HepG2 (cell line): ENCODE results near the gene CCT6A. TPM values are rescaled to one million over a fixed set of nuclear protein-coding genes. Genes with fewer than 3 reads are reported as not detected.

Experiments
- ARHGAP35 ChIP-seq: sonication (generic); formaldehyde crosslinking; IDR thresholded peaks from 2 replicates; pipeline ENCODE4 v1.9.0; 2022; ENCODE audit warnings: mild to moderate bottlenecking, inconsistent platforms, moderate library complexity, missing genetic modification reagents, borderline replicate concordance
- GATAD1 ChIP-seq: IDR thresholded peaks from 2 replicates; pipeline ENCODE4 v1.6.1; 2016; ENCODE audit warnings: missing genetic modification reagents, missing compliant biosample characterization
- KAT8 ChIP-seq: IDR thresholded peaks from 2 replicates; pipeline ENCODE4 v1.6.1; 2016; ENCODE audit warnings: missing genetic modification reagents, missing compliant biosample characterization
- MYNN ChIP-seq: sonication (generic); formaldehyde crosslinking; IDR thresholded peaks from 2 replicates; pipeline ENCODE4 v1.4.0; 2020; ENCODE audit warnings: mild to moderate bottlenecking, low read depth, missing genetic modification reagents
- PHB2 ChIP-seq: fragments of 450-650 bp; IDR thresholded peaks from 2 replicates; pipeline ENCODE4 v1.6.1; 2018; ENCODE audit not compliant: partially characterized antibody
- ZC3H4 ChIP-seq: sonication (generic); formaldehyde crosslinking; IDR thresholded peaks from 2 replicates; pipeline ENCODE4 v1.4.0; 2020; ENCODE audit warnings: missing genetic modification reagents, borderline replicate concordance
- ZNF251 ChIP-seq: sonication (generic); formaldehyde crosslinking; IDR thresholded peaks from 2 replicates; pipeline ENCODE4 v1.9.0; 2021; ENCODE audit warnings: mild to moderate bottlenecking, missing genetic modification reagents
- ZNF614 ChIP-seq: IDR thresholded peaks from 2 replicates; pipeline ENCODE4 v1.6.1; 2018; ENCODE audit warnings: missing biosample characterization, missing genetic modification reagents, inconsistent platforms, borderline replicate concordance
- polyA plus RNA-seq, 8 experiments: library from polyadenylated mRNA; depleted of rRNA in 3 of 8; stranded (reverse) in 7 of 8; unstranded in 1 of 8; fragments of >200 nt; fragmentation: Illumina TruSeq in 4 of 8; extraction: Trizol in 4 of 8; gene quantifications; 2 replicates each; pipeline versions ENCODE4 v1.2.1 to v1.2.3, GENCODE V29; 2011 to 2016; ENCODE audit warnings: low read depth in 4 of 8, missing spikeins in 1 of 8, mixed read lengths in 1 of 8; ENCODE audit not compliant: insufficient read depth in 1 of 8
- total RNA-seq, 5 experiments: library from RNA; depleted of rRNA; stranded (reverse); fragments of >200 nt; fragmentation: Illumina TruSeq; extraction: Trizol; gene quantifications; 2 replicates each; pipeline ENCODE4 v1.2.3, GENCODE V29; 2016; ENCODE audit warnings: low read depth in 1 of 5
- TF ChIP-seq, protein P1 (sequence below): sonication (generic); formaldehyde crosslinking; IDR thresholded peaks from 2 replicates; pipeline ENCODE4 v1.4.0; 2020; ENCODE audit warnings: missing genetic modification reagents, borderline replicate concordance
- TF ChIP-seq, protein P2 (sequence below): sonication (generic); formaldehyde crosslinking; IDR thresholded peaks from 2 replicates; pipeline ENCODE4 v1.9.0; 2021; ENCODE audit warnings: mild to moderate bottlenecking, missing genetic modification reagents
- TF ChIP-seq, protein P3 (sequence below): sonication (generic); formaldehyde crosslinking; IDR thresholded peaks from 2 replicates; pipeline ENCODE4 v1.5.0; 2020; ENCODE audit warnings: mild to moderate bottlenecking, low read depth, missing genetic modification reagents, borderline replicate concordance
- TF ChIP-seq, protein P4 (sequence below): IDR thresholded peaks from 2 replicates; pipeline ENCODE4 v1.6.1; 2016

CCT6A gene
- total and polyA plus RNA-seq, 2 of the 13 experiments (the other 11 are each of a cell fraction or from before 2014, with no cell fraction given), result 219 to 292 TPM

DNA sequence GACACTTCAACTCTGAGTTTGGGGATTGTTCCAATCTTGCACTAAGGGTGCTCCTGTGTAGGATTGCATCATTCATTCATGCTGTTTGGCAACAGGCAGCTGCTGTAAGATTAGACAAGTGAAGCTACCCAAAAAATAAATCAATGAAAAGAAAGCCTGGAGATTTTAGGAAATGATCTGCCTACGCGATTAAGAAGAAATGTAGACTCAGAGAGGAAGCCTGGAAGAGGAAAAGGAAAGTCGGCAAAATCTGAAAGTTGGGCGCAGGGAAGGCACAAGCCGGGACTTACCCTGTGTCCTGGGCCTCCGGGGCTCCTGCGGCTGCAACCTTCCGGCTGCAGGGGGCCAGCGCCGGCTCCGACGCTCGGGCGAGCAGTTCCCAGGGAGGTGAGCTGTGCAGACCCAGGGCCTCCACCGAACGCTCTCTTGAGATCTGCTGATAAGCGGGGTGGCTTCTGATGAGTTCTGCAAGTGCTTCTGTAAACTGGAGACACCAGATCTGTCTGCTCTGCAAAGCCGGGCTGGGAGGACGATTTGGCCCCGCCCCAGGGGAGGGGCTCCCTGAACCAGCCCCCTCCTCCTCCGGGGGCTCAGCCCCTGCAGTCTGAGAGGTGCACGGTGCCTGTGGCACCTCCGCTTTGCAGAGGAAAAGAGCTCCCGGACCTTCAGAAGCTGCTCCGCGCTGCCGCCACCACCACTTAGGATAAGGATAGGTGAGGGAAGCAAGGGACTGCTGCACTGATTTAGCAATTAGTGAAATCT, 17.7 kb upstream of the CCT6A start (continued):
- TF ChIP-seq, protein P1, sequence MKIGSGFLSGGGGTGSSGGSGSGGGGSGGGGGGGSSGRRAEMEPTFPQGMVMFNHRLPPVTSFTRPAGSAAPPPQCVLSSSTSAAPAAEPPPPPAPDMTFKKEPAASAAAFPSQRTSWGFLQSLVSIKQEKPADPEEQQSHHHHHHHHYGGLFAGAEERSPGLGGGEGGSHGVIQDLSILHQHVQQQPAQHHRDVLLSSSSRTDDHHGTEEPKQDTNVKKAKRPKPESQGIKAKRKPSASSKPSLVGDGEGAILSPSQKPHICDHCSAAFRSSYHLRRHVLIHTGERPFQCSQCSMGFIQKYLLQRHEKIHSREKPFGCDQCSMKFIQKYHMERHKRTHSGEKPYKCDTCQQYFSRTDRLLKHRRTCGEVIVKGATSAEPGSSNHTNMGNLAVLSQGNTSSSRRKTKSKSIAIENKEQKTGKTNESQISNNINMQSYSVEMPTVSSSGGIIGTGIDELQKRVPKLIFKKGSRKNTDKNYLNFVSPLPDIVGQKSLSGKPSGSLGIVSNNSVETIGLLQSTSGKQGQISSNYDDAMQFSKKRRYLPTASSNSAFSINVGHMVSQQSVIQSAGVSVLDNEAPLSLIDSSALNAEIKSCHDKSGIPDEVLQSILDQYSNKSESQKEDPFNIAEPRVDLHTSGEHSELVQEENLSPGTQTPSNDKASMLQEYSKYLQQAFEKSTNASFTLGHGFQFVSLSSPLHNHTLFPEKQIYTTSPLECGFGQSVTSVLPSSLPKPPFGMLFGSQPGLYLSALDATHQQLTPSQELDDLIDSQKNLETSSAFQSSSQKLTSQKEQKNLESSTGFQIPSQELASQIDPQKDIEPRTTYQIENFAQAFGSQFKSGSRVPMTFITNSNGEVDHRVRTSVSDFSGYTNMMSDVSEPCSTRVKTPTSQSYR (CRISPR knock-in tag), result no peak
- 0 out of 2 replicates have a peak, but pooled peaks have one; percentile 37 for TF ChIP-seq ZNF614 (CRISPR knock-in tag)
- TF ChIP-seq, protein P2, sequence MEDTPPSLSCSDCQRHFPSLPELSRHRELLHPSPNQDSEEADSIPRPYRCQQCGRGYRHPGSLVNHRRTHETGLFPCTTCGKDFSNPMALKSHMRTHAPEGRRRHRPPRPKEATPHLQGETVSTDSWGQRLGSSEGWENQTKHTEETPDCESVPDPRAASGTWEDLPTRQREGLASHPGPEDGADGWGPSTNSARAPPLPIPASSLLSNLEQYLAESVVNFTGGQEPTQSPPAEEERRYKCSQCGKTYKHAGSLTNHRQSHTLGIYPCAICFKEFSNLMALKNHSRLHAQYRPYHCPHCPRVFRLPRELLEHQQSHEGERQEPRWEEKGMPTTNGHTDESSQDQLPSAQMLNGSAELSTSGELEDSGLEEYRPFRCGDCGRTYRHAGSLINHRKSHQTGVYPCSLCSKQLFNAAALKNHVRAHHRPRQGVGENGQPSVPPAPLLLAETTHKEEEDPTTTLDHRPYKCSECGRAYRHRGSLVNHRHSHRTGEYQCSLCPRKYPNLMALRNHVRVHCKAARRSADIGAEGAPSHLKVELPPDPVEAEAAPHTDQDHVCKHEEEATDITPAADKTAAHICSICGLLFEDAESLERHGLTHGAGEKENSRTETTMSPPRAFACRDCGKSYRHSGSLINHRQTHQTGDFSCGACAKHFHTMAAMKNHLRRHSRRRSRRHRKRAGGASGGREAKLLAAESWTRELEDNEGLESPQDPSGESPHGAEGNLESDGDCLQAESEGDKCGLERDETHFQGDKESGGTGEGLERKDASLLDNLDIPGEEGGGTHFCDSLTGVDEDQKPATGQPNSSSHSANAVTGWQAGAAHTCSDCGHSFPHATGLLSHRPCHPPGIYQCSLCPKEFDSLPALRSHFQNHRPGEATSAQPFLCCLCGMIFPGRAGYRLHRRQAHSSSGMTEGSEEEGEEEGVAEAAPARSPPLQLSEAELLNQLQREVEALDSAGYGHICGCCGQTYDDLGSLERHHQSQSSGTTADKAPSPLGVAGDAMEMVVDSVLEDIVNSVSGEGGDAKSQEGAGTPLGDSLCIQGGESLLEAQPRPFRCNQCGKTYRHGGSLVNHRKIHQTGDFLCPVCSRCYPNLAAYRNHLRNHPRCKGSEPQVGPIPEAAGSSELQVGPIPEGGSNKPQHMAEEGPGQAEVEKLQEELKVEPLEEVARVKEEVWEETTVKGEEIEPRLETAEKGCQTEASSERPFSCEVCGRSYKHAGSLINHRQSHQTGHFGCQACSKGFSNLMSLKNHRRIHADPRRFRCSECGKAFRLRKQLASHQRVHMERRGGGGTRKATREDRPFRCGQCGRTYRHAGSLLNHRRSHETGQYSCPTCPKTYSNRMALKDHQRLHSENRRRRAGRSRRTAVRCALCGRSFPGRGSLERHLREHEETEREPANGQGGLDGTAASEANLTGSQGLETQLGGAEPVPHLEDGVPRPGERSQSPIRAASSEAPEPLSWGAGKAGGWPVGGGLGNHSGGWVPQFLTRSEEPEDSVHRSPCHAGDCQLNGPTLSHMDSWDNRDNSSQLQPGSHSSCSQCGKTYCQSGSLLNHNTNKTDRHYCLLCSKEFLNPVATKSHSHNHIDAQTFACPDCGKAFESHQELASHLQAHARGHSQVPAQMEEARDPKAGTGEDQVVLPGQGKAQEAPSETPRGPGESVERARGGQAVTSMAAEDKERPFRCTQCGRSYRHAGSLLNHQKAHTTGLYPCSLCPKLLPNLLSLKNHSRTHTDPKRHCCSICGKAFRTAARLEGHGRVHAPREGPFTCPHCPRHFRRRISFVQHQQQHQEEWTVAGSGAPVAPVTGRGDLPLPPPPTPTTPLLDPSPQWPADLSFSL (CRISPR knock-in tag), result no peak
- TF ChIP-seq, protein P3, sequence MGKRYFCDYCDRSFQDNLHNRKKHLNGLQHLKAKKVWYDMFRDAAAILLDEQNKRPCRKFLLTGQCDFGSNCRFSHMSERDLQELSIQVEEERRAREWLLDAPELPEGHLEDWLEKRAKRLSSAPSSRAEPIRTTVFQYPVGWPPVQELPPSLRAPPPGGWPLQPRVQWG (CRISPR knock-in tag), result no peak
- no peak for TF ChIP-seq MYNN (CRISPR knock-in tag)
- no peak for TF ChIP-seq ZNF251 (CRISPR knock-in tag)
- peak; percentile 53; the same call in 1 of the 2 replicates for TF ChIP-seq ARHGAP35 (CRISPR knock-in tag)
- TF ChIP-seq GATAD1 (CRISPR knock-in tag), result no peak
- no peak for TF ChIP-seq ZC3H4 (CRISPR knock-in tag)
- TF ChIP-seq PHB2, result no peak
- TF ChIP-seq, protein P4, sequence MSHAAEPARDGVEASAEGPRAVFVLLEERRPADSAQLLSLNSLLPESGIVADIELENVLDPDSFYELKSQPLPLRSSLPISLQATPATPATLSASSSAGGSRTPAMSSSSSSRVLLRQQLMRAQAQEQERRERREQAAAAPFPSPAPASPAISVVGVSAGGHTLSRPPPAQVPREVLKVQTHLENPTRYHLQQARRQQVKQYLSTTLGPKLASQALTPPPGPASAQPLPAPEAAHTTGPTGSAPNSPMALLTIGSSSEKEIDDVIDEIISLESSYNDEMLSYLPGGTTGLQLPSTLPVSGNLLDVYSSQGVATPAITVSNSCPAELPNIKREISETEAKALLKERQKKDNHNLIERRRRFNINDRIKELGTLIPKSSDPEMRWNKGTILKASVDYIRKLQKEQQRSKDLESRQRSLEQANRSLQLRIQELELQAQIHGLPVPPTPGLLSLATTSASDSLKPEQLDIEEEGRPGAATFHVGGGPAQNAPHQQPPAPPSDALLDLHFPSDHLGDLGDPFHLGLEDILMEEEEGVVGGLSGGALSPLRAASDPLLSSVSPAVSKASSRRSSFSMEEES, result no peak
- peak; percentile 60 for TF ChIP-seq KAT8 (CRISPR knock-in tag)
